Esophagus (tissue), 2 donors: ENCODE results near the gene SLC19A3. TPM values are rescaled to one million over a fixed set of nuclear protein-coding genes. Genes with fewer than 3 reads are reported as not detected.

Experiments
- H3K27ac ChIP-seq, 2 donors: one replicate each; pipeline ENCODE4 v1.5.1; 2013; ENCODE audit warnings: low read depth in 2 of 2, mild to moderate bottlenecking in 2 of 2, inconsistent platforms in 1 of 2, low read length in 1 of 2, moderate library complexity in 1 of 2
- H3K27me3 ChIP-seq, 2 donors: one replicate each; pipeline ENCODE4 v1.6.1; 2013; ENCODE audit warnings: low read length in 2 of 2, control low read depth in 1 of 2, mild to moderate bottlenecking in 1 of 2; ENCODE audit not compliant: insufficient read depth in 2 of 2, control insufficient read depth in 1 of 2
- H3K36me3 ChIP-seq, 2 donors: one replicate each; pipeline ENCODE4 v1.6.1; 2013; ENCODE audit warnings: low read length in 1 of 2; ENCODE audit not compliant: control insufficient read depth in 2 of 2, insufficient read depth in 2 of 2
- H3K4me1 ChIP-seq, 2 donors: one replicate each; pipeline ENCODE4 v1.6.1; 2013; ENCODE audit warnings: low read length in 1 of 2; ENCODE audit not compliant: control insufficient read depth in 2 of 2, insufficient read depth in 2 of 2
- H3K4me3 ChIP-seq, 2 donors: one replicate each; pipeline ENCODE4 v1.5.1; 2013; ENCODE audit warnings: low read length in 2 of 2, mild to moderate bottlenecking in 2 of 2, low read depth in 1 of 2, moderate library complexity in 1 of 2
- H3K9me3 ChIP-seq, 2 donors: one replicate each; pipeline ENCODE4 v1.6.1; 2013; ENCODE audit warnings: mild to moderate bottlenecking in 2 of 2, low read depth in 1 of 2, low read length in 1 of 2, moderate library complexity in 1 of 2; ENCODE audit not compliant: control insufficient read depth in 2 of 2, insufficient read depth in 1 of 2
- WGBS, 2 donors: extraction: QIAGEN DNeasy Blood & Tissue Kit; methylation state at CpG; one replicate each; pipeline ENCODE4 v1.1.7; 2013; 5-methylcytosine and 5-hydroxymethylcytosine counted together
- polyA plus RNA-seq, 2 donors: library from polyadenylated mRNA; stranded (reverse); fragments of 200-250 nt; gene quantifications; one replicate each; pipeline ENCODE4 v1.2.3, GENCODE V29; 2013
- donor health status: healthy with polysubstance abuse.
- donor health status: Bipolar disorder and iron deficiency.

SLC19A3 gene
- polyA plus RNA-seq, 2 donors, result 0.14 TPM

DNA sequence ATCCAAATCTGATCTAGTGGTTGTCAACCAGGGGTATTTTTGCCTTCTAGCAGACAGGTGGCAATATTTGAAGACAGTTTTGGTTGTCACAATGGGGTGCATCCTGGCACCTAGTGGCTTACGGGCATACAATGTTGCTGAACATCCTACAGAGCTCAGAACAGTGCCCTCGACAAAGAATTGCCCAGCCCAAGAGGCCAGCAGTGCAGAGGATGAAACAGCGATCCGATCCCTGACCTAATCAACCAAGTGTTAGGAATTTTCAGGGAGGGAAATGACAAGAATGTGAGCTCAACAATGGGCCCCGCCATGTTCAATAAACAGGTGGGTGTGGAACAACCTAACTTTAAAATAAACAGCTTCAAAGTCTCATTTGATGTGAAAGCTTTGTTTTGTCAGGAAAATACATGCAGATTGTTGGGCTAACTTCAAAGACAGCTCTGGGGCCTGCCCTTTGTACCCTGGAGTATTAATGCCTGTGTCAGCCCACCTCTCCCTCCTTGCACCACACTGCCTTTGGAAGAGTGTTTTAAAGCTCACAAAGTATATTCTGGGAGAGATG, 73.8 kb downstream of the SLC19A3 start:
- no peaks in the 10 kb centered on the region for H3K4me1 ChIP-seq
- no peaks in the 10 kb centered on the region for H3K9me3 ChIP-seq
- H3K27me3 ChIP-seq, result no peaks in the 10 kb centered on the region
- no peaks in the 10 kb centered on the region for H3K36me3 ChIP-seq
- WGBS, 2 donors, result 74 to 83% methylated on average over 5 of the region's 5 CpGs
- H3K27ac ChIP-seq, result no peak overlapping the region
- H3K4me3 ChIP-seq, result no peak overlapping the region

DNA sequence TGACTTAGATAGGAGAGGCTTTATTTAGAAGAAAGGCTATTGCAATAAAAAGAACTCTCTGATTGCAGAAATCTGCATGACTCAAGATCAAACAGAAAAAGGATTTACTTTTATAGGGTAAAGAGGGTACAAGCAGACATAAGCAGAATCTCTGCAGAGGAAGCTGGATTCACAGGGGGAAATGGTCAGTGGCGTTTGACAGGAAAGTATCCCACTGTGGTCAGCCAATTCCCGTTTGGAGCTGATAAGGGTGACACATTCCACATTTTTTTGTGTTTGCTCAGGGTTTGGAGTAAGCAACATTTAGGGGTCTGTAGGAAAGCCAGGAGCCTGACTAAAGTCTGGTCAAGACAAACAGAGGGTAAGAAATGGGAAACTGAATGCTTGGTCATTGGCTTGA, 75.2 kb downstream of the SLC19A3 start:
- H3K27me3 ChIP-seq, result no peaks in the 10 kb centered on the region
- no peaks in the 10 kb centered on the region for H3K9me3 ChIP-seq
- no peak overlapping the region for H3K4me3 ChIP-seq
- WGBS, 2 donors, result 26 to 31% methylated on average over 2 of the region's 2 CpGs
- H3K27ac ChIP-seq, result no peak overlapping the region
- no peaks in the 10 kb centered on the region for H3K4me1 ChIP-seq
- H3K36me3 ChIP-seq, result no peaks in the 10 kb centered on the region

DNA sequence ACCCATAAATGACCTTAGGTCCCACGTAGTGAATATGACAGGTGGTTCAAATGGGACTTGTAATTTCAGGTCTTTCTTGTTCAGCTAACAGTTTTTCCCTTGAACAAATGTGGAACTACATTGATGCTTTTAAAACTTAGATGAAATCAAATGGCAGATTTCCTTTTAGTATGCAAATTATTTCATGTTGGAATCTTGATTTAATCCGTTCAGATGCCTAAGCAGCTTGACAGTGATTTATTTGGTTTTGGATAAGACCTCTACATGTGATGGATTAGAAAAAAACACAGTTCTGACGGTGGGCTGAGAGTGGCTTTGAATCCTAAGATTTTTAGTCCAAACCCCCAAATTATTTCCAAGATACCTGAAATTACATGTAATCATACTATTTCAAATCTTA, 83.6 kb downstream of the SLC19A3 start:
- no peaks in the 10 kb centered on the region for H3K27me3 ChIP-seq
- 49% methylated on average over 3 of the region's 3 CpGs for WGBS, 2 donors
- no peaks in the 10 kb centered on the region for H3K4me1 ChIP-seq
- H3K27ac ChIP-seq, result no peak overlapping the region
- H3K4me3 ChIP-seq, result no peak overlapping the region
- H3K9me3 ChIP-seq, result no peaks in the 10 kb centered on the region
- H3K36me3 ChIP-seq, result no peaks in the 10 kb centered on the region

Other genes starting within 250 kb of the SLC19A3 start
- 10 to 100 TPM; 20.3 to 31.2 TPM for gene AGFG1, start 245.9 kb downstream of the SLC19A3 start, polyA plus RNA-seq
- gene SCYGR2, start 119.1 kb downstream of the SLC19A3 start, polyA plus RNA-seq, result not detected
- not detected for gene SCYGR3, start 103.2 kb downstream of the SLC19A3 start, polyA plus RNA-seq
- not detected for gene SCYGR4, start 100.5 kb downstream of the SLC19A3 start, polyA plus RNA-seq
- gene SCYGR5, start 51.2 kb downstream of the SLC19A3 start, polyA plus RNA-seq, result not detected
- gene SCYGR6, start 6.7 kb upstream of the SLC19A3 start, polyA plus RNA-seq, result not detected
- gene SCYGR7, start 10.3 kb upstream of the SLC19A3 start, polyA plus RNA-seq, result not detected
- not detected for gene SCYGR8, start 27.9 kb upstream of the SLC19A3 start, polyA plus RNA-seq
- gene CCL20, start 95.8 kb upstream of the SLC19A3 start, polyA plus RNA-seq, result 10 to 100 TPM in 1 of 2 donors, 1 to 10 TPM in 1; 8.4 to 56.3 TPM
- gene DAW1, start 153.6 kb upstream of the SLC19A3 start, polyA plus RNA-seq, result under 1 TPM in 1 of 2 donors, not detected in 1; 0.01 TPM